DND-41 (cell line): ENCODE data around the gene WRNIP1.

Experiments used
- ATAC-seq: fragments of 200-7000 bp; cut with Tn5 transposase; 3 replicates; pipeline ENCODE4 v1.9.1; 2021; ENCODE audit warnings: low read depth; ENCODE audit not compliant: insufficient read depth
- DNase-seq: peaks from one replicate; pipeline ENCODE4 v3.0.0-alpha.2; 2020
- H2AFZ ChIP-seq: 2 replicates; pipeline ENCODE4 v1.6.0; 2012; ENCODE audit warnings: low read depth, low read length
- H3K27ac ChIP-seq: 2 replicates; pipeline ENCODE4 v1.5.1; 2012; ENCODE audit warnings: low read length, inconsistent platforms
- H3K27me3 ChIP-seq: fragments of 200-600 bp; sonication (generic); 2 replicates; pipeline ENCODE4 v1.6.0; 2012; ENCODE audit warnings: low read length, mild to moderate bottlenecking, inconsistent platforms; ENCODE audit not compliant: insufficient read depth, poor library complexity
- H3K36me3 ChIP-seq: 2 replicates; pipeline ENCODE4 v1.5.1; 2012; ENCODE audit warnings: low read length, inconsistent platforms; ENCODE audit not compliant: insufficient read depth
- H3K4me1 ChIP-seq: 2 replicates; pipeline ENCODE4 v1.5.1; 2012; ENCODE audit warnings: mild to moderate bottlenecking, low read length; ENCODE audit not compliant: insufficient read depth
- H3K4me2 ChIP-seq: 2 replicates; pipeline ENCODE4 v1.6.0; 2012; ENCODE audit warnings: mild to moderate bottlenecking, moderate library complexity, low read length, inconsistent platforms; ENCODE audit not compliant: insufficient read depth
- H3K4me3 ChIP-seq, 2 experiments: fragments of 200-600 bp in 1 of 2; shearing (Covaris generic) in 1 of 2; 2 replicates each; pipeline ENCODE4 v1.5.1; 2012 to 2016; ENCODE audit warnings: inconsistent platforms in 2 of 2, low read length in 2 of 2, mild to moderate bottlenecking in 2 of 2, low read depth in 1 of 2, moderate library complexity in 1 of 2
- H3K79me2 ChIP-seq: 2 replicates; pipeline ENCODE4 v1.6.0; 2012; ENCODE audit warnings: low read length, inconsistent platforms; ENCODE audit not compliant: insufficient read depth
- H3K9ac ChIP-seq: 2 replicates; pipeline ENCODE4 v1.6.0; 2012; ENCODE audit warnings: low read depth, mild to moderate bottlenecking, inconsistent platforms, low read length, moderate library complexity
- H3K9me3 ChIP-seq: 2 replicates; pipeline ENCODE4 v1.5.1; 2012; ENCODE audit warnings: low read length, moderate library complexity, mild to moderate bottlenecking, inconsistent platforms; ENCODE audit not compliant: insufficient read depth, severe bottlenecking
- H4K20me1 ChIP-seq: 2 replicates; pipeline ENCODE4 v1.6.0; 2012; ENCODE audit warnings: low read length; ENCODE audit not compliant: insufficient read depth
- CTCF ChIP-seq: IDR thresholded peaks from 2 replicates; pipeline ENCODE4 v1.5.1; 2012; ENCODE audit warnings: borderline replicate concordance, low read length, moderate library complexity, mild to moderate bottlenecking; ENCODE audit not compliant: poor library complexity, severe bottlenecking; ENCODE audit errors: extremely low read depth
- EZH2 ChIP-seq: IDR thresholded peaks from 3 replicates; pipeline ENCODE4 v1.6.1; 2012; ENCODE audit warnings: borderline replicate concordance, low read depth, mild to moderate bottlenecking, moderate library complexity, low read length, inconsistent platforms; ENCODE audit not compliant: severe bottlenecking

WRNIP1 gene

GRCh38 chr6:2740581-2740980 is 24.6 kb upstream of the WRNIP1 start:
- H3K27me3 ChIP-seq = no peaks in the 10 kb centered on the region
- DNase-seq = no peak
- TF ChIP-seq EZH2 (no peak), CTCF (no peak)
- no peak for ATAC-seq
- H3K9ac ChIP-seq = no peak overlapping the region
- H3K27ac ChIP-seq = no peak overlapping the region
- no peaks in the 10 kb centered on the region for H4K20me1 ChIP-seq
- no peaks in the 10 kb centered on the region for H3K9me3 ChIP-seq
- no peaks in the 10 kb centered on the region for H3K79me2 ChIP-seq
- no peaks in the 10 kb centered on the region for H3K36me3 ChIP-seq
- no peaks in the 10 kb centered on the region for H3K4me1 ChIP-seq
- H3K4me3 ChIP-seq = no peak overlapping the region
- H3K4me2 ChIP-seq = no peak overlapping the region
- H2AFZ ChIP-seq = no peak overlapping the region

GRCh38 chr6:2741756-2742155 is 23.4 kb upstream of the WRNIP1 start:
- Histone ChIP-seq H2AFZ (no peak overlapping the region), H3K9me3 (no peaks in the 10 kb centered on the region), H3K4me1 (no peaks in the 10 kb centered on the region), H3K79me2 (no peaks in the 10 kb centered on the region), H3K9ac (no peak overlapping the region), H3K36me3 (no peaks in the 10 kb centered on the region), H3K4me3 (no peak overlapping the region), H3K27ac (no peak overlapping the region), H3K4me2 (no peak overlapping the region), H4K20me1 (no peaks in the 10 kb centered on the region), H3K27me3 (no peaks in the 10 kb centered on the region)
- TF ChIP-seq CTCF = no peak
- TF ChIP-seq EZH2 = no peak
- ATAC-seq = no peak
- DNase-seq = no peak

- Histone ChIP-seq H3K9ac (no peak overlapping the region), H3K4me1 (no peaks in the 10 kb centered on the region), H3K27ac (no peak overlapping the region), H3K27me3 (no peaks in the 10 kb centered on the region), H3K36me3 (no peaks in the 10 kb centered on the region), H3K4me3 (no peak overlapping the region), H3K79me2 (no peaks in the 10 kb centered on the region), H3K9me3 (no peaks in the 10 kb centered on the region), H4K20me1 (no peaks in the 10 kb centered on the region), H2AFZ (no peak overlapping the region), H3K4me2 (no peak overlapping the region)
- TF ChIP-seq CTCF (no peak), EZH2 (no peak)
- ATAC-seq (no peak), DNase-seq (no peak)
Observed at GRCh38 chr6:2743280-2744208, 21.6 kb upstream of the WRNIP1 start.
